K562 (cell line): Measurements from ENCODE around the gene MAD1L1. TPM values are rescaled to one million over a fixed set of nuclear protein-coding genes. Genes with fewer than 3 reads are reported as not detected.

Source experiments
- ATAC-seq: fragments of 200-7000 bp; cut with Tn5 transposase; 3 replicates; pipeline ENCODE4 v1.9.1; 2020; ENCODE audit warnings: moderate library complexity
- BruUV-seq: library from RNA; stranded (reverse); fragments of 400-500 nt; replicated peaks from 2 replicates; lab custom pipeline; 2021; lab: Mats Ljungman, UMichigan
- CTCF ChIA-PET: fragments of 300-600 bp; formaldehyde crosslinking; extraction: SDS; loops from one replicate; lab custom pipeline; 2021; ENCODE audit warnings: low intra/inter-chr PET ratio; lab: Yijun Ruan, JAX
- POLR2A ChIA-PET: fragments of 300-600, 350-650 bp; sonication (Branson Sonifier 250); formaldehyde crosslinking; extraction: SDS; loops from one replicate; lab custom pipeline; 2021; ENCODE audit warnings: antibody characterized with exemption, inconsistent platforms; lab: Yijun Ruan, JAX
- DNase-seq, 4 experiments: peaks; one replicate each; pipeline versions ENCODE4 v3.0.0 to v3.0.0-alpha.2; 2011 to 2018; ENCODE audit warnings: low spot score in 3 of 4, mixed read lengths in 3 of 4; ENCODE audit errors: extremely low read depth in 1 of 4
- FAIRE-seq: peaks from 2 replicates; lab custom pipeline; 2011; peaks lifted over from hg19 to GRCh38; lab: Jason Lieb, UNC
- H2AFZ ChIP-seq: 2 replicates; pipeline ENCODE4 v1.6.0; 2011; ENCODE audit warnings: low read depth, low read length, control low read depth, inconsistent platforms
- H3K27ac ChIP-seq: fragments of 200-600 bp; 3 replicates; pipeline ENCODE4 v1.8.0; 2011; ENCODE audit warnings: low read depth, mild to moderate bottlenecking, control low read depth, inconsistent platforms, low read length, moderate library complexity, mixed read lengths; ENCODE audit errors: extremely low read depth
- H3K27me3 ChIP-seq, 2 experiments: fragments of 300-600 bp in 1 of 2; 2 replicates in 1 of 2; 3 replicates in 1 of 2; pipeline versions ENCODE4 v1.6.0 to v1.8.0; 2011; ENCODE audit warnings: inconsistent platforms in 2 of 2, low read length in 2 of 2, mild to moderate bottlenecking in 1 of 2, mixed read lengths in 1 of 2, moderate library complexity in 1 of 2; ENCODE audit not compliant: control insufficient read depth in 2 of 2, insufficient read depth in 2 of 2
- H3K36me3 ChIP-seq: fragments of 300-600 bp; 3 replicates; pipeline ENCODE4 v1.8.0; 2011; ENCODE audit warnings: mild to moderate bottlenecking, low read length, inconsistent platforms; ENCODE audit not compliant: control insufficient read depth, insufficient read depth
- H3K4me1 ChIP-seq, 2 experiments: fragments of 200-600 bp in 1 of 2; replicated peaks in 1 of 2; 2 replicates in 1 of 2; 3 replicates in 1 of 2; pipeline versions ENCODE4 v1.5.1 to v1.8.0; 2011; ENCODE audit warnings: inconsistent platforms in 2 of 2, low read length in 2 of 2, mild to moderate bottlenecking in 1 of 2, mixed read lengths in 1 of 2, moderate library complexity in 1 of 2; ENCODE audit not compliant: control insufficient read depth in 2 of 2, insufficient read depth in 2 of 2
- H3K4me2 ChIP-seq: 2 replicates; pipeline ENCODE4 v1.6.1; 2011; ENCODE audit warnings: low read length, control low read depth, inconsistent platforms, mixed read lengths; ENCODE audit not compliant: insufficient read depth
- H3K4me3 ChIP-seq: fragments of 200-600 bp; sonication (generic), shearing (Covaris generic); 2 replicates; pipeline ENCODE4 v1.5.1; 2016; ENCODE audit warnings: control low read depth, inconsistent platforms
- H3K79me2 ChIP-seq: fragments of 200-600 bp; 3 replicates; pipeline ENCODE4 v1.8.0; 2011; ENCODE audit warnings: low read length, inconsistent platforms; ENCODE audit not compliant: control insufficient read depth, insufficient read depth
- H3K9ac ChIP-seq, 2 experiments: 2 replicates each; pipeline versions ENCODE4 v1.6.0 to v1.6.1; 2011; ENCODE audit warnings: low read depth in 2 of 2, low read length in 2 of 2, control low read depth in 1 of 2, inconsistent platforms in 1 of 2, mild to moderate bottlenecking in 1 of 2, mixed read lengths in 1 of 2; ENCODE audit not compliant: insufficient read depth in 1 of 2
- H3K9me1 ChIP-seq: one replicate; pipeline ENCODE4 v1.6.0; 2011; ENCODE audit warnings: inconsistent platforms, mild to moderate bottlenecking, low read length, moderate library complexity; ENCODE audit not compliant: control insufficient read depth, insufficient read depth
- H3K9me3 ChIP-seq: replicated peaks from 2 replicates; pipeline ENCODE4 v1.5.1; 2011; ENCODE audit warnings: low read depth, low read length, inconsistent platforms; ENCODE audit not compliant: control insufficient read depth, insufficient read depth
- H4K20me1 ChIP-seq: replicated peaks from 2 replicates; pipeline ENCODE4 v1.6.1; 2011; ENCODE audit warnings: low read length, inconsistent platforms, mixed read lengths; ENCODE audit not compliant: control insufficient read depth, insufficient read depth
- ETS1 ChIP-seq: conservative IDR thresholded peaks from 2 replicates; pipeline ENCODE4 v1.6.1; 2011; ENCODE audit warnings: low read depth, mild to moderate bottlenecking, low read length; ENCODE audit not compliant: control insufficient read depth
- WGBS: fragments of 100-300 bp; shearing (Covaris generic); methylation state at CpG from one replicate; pipeline ENCODE4 v1.1.6; 2016; ENCODE audit warnings: low coverage, mixed read lengths; ENCODE audit not compliant: insufficient coverage; ENCODE audit errors: missing lambda C conversion rate; 5-methylcytosine and 5-hydroxymethylcytosine counted together
- in situ Hi-C: fragments of 300-500 bp; cut with MboI; formaldehyde crosslinking; loops from 4 replicates; pipeline ENCODE4 v1.15.0; 2018; ENCODE audit warnings: inconsistent platforms, mixed read lengths
- intact Hi-C: fragments of 100-400 bp; cut with micrococcal nuclease; formaldehyde crosslinking; loops from 2 replicates; pipeline ENCODE4 v1.14.2; 2022
- polyA plus RNA-seq, 8 experiments: library from polyadenylated mRNA; depleted of rRNA in 4 of 8; stranded (reverse) in 5 of 8; unstranded in 3 of 8; fragments of >200 nt; fragmentation: Nextera tagmentation in 2 of 8; fragmentation: Illumina TruSeq in 1 of 8; extraction: Ambion mirVana in 2 of 8; extraction: Trizol in 1 of 8; gene quantifications; 2 replicates each; pipeline versions ENCODE4 v1.2.1 to v1.2.3, GENCODE V29; 2011 to 2014; ENCODE audit warnings: inconsistent platforms in 1 of 8, missing spikeins in 1 of 8
- total RNA-seq, 7 experiments: library from RNA; depleted of rRNA in 6 of 7; stranded (reverse); fragments of >200 nt in 6 of 7; fragmentation: Illumina TruSeq in 2 of 7; extraction: Trizol in 2 of 7; gene quantifications; 2 replicates each; pipeline versions ENCODE4 v1.2.1 to v1.2.3, GENCODE V29; 2011 to 2021; ENCODE audit warnings: low replicate concordance in 1 of 7
- TF ChIP-seq, protein P1 (sequence below): fragments of 450-650 bp; formaldehyde crosslinking; IDR thresholded peaks from 2 replicates; pipeline ENCODE4 v1.4.0; 2020; ENCODE audit warnings: mild to moderate bottlenecking, moderate library complexity

Gene MAD1L1
- total and polyA plus RNA-seq, 9 of the 15 experiments (the other 6 are each of a cell fraction or from before 2014, with no cell fraction given), result 1.7 to 89.7 (median 18.0) TPM

GRCh38 chr7:2007551-2007950 lies 225.2 kb downstream of the MAD1L1 start:
- intact Hi-C loops, result no loop called here
- no TSS peak for BruUV-seq
- no peaks in the 10 kb centered on the region for H3K79me2 ChIP-seq
- WGBS, result 90% methylated on average over 10 of the region's 10 CpGs
- H2AFZ ChIP-seq, result no peak overlapping the region
- H4K20me1 ChIP-seq, result no peaks in the 10 kb centered on the region
- in situ Hi-C loops, result no loop called here
- H3K4me3 ChIP-seq, result no peak overlapping the region
- H3K36me3 ChIP-seq, result peaks cover 6% of the 10 kb centered on the region; the same call in 1 of the 3 replicates
- POLR2A ChIA-PET, result interaction anchor here (0.7 to 1.5 kb wide), 2 partner anchors 15 to 60 kb away, joined by 3 to 4 read pairs; no protein-coding TSS in a partner anchor
- CTCF ChIA-PET, result no interaction called here
- no peak for ATAC-seq
- H3K27ac ChIP-seq, result no peak overlapping the region
- no peaks in the 10 kb centered on the region for H3K27me3 ChIP-seq
- H3K9me3 ChIP-seq, result no peaks in the 10 kb centered on the region
- no peak for TF ChIP-seq ETS1
- TF ChIP-seq, protein P1, sequence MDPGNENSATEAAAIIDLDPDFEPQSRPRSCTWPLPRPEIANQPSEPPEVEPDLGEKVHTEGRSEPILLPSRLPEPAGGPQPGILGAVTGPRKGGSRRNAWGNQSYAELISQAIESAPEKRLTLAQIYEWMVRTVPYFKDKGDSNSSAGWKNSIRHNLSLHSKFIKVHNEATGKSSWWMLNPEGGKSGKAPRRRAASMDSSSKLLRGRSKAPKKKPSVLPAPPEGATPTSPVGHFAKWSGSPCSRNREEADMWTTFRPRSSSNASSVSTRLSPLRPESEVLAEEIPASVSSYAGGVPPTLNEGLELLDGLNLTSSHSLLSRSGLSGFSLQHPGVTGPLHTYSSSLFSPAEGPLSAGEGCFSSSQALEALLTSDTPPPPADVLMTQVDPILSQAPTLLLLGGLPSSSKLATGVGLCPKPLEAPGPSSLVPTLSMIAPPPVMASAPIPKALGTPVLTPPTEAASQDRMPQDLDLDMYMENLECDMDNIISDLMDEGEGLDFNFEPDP (CRISPR knock-in tag), result no peak
- TF ChIP-seq, all 486 proteins: peak for 0
- Histone ChIP-seq H3K4me2 (no peak overlapping the region), H3K9me1 (no peaks in the 10 kb centered on the region), H3K9ac (no peak overlapping the region), H3K4me1 (peaks cover 0 to 67% of the 10 kb centered on the region in 2 experiments; a peak in 2 of 5 replicates)
- no peak for FAIRE-seq
- no peak for DNase-seq
